ENCODE results near the gene CFDP1.
A peak's percentile ranks its signal among the peaks of the same experiment; 100 is the strongest.

DNA sequence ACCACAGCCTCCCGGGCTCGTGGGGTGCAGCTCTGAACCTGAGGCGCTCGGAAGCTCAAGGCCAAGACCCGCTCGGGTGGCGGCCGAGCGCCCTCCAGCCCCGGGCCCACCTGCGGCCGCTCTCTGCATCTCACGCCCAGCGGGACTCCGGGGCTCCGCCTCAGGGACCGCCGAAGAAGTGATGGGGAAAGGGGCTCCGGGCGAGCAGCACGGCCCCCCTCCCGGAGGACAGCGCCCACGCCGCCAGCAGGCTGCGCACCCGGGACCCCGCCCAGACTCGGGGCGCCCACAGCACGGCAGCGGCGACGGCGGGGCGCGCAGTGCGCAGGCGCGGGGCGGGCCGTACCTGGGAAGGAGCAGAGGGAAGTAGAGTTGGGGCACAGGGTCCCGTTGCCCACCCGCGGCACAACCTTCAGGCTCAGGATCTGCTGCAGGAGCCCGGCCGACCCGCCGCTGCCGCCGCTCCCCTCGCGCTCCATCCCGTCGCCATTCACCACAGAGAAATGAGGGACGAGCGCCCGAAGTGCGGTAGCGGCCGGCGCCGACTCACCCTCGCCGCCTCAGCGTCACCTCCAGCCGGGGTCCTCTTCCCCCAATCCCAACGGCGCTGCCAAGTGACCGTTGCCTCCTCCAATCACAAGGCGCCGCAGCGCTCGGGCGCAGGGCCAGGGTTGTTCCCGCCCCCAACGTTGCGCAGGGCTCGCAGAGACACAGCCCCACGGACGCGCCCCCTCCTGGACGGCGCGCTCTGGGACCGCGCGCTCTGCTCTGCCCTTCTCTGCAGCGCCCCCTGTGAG, 31.0 kb upstream of the CFDP1 start, which contains the start of gene TMEM170A:
- TF ChIP-seq, protein P1, sequence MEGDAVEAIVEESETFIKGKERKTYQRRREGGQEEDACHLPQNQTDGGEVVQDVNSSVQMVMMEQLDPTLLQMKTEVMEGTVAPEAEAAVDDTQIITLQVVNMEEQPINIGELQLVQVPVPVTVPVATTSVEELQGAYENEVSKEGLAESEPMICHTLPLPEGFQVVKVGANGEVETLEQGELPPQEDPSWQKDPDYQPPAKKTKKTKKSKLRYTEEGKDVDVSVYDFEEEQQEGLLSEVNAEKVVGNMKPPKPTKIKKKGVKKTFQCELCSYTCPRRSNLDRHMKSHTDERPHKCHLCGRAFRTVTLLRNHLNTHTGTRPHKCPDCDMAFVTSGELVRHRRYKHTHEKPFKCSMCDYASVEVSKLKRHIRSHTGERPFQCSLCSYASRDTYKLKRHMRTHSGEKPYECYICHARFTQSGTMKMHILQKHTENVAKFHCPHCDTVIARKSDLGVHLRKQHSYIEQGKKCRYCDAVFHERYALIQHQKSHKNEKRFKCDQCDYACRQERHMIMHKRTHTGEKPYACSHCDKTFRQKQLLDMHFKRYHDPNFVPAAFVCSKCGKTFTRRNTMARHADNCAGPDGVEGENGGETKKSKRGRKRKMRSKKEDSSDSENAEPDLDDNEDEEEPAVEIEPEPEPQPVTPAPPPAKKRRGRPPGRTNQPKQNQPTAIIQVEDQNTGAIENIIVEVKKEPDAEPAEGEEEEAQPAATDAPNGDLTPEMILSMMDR (conservative IDR thresholded peaks at IDR 0.05) = peak; percentile 100
- TF ChIP-seq EZH2 (IDR thresholded peaks at IDR 0.05; ENCODE audit: low read depth) = no peak

Measured in PC-9 (cell line).